ENCODE results near the gene SETX. TPM values are rescaled to one million over a fixed set of nuclear protein-coding genes. Genes with fewer than 3 reads are reported as not detected.

SETX gene
- total RNA-seq, 1 experiment from 2014 or later = 31.8 TPM

DNA sequence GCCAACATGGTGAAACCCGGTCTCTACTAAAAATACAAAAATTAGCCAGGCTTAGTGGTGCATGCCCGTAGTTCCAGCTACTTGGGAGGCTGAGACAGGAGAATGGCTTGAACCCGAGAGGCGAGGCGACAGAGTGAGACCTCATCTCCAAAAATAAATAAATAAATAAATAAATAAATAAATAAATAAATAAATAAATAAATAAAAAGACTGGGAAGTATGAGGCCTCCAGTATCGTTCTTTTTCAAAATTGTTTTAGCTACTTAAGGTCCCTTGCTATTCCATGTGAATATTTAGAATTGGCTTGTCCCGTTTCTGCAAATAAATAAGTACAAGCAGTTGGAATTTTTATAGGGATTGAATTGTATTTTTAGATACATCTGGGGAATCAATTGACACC is 3.0 kb upstream of the SETX start:
- no peak for DNase-seq (ENCODE audit: low read depth)

DNA sequence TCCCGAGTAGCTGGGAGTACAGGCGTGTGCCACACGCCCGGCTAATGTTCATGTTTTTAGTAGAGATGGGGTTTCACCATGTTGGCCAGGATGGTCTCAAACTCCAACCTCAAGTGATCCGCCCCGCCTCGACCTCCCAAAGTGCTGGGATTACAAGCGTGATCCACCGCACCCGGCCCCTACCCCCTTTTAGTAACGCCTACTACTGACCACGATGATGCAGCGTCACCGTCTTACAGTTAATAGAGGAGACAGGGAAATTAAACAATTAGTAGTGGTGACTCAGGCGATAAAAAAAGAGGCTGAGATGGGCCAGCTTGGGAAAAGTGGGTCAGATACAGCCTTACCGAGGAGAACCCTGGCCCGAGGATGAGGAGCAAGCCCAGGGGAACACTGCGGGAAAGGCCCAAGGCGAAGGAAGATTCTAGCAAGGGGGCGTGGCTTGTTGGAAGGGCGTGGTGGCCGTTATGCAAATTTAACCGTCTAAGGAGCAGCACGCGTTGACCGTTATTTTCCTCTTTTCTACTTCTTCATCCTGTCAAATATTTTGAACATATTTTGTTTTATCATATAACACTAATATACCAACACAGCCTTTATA is 1.6 kb upstream of the SETX start:
- DNase-seq (ENCODE audit: low read depth) = no peak

DNA sequence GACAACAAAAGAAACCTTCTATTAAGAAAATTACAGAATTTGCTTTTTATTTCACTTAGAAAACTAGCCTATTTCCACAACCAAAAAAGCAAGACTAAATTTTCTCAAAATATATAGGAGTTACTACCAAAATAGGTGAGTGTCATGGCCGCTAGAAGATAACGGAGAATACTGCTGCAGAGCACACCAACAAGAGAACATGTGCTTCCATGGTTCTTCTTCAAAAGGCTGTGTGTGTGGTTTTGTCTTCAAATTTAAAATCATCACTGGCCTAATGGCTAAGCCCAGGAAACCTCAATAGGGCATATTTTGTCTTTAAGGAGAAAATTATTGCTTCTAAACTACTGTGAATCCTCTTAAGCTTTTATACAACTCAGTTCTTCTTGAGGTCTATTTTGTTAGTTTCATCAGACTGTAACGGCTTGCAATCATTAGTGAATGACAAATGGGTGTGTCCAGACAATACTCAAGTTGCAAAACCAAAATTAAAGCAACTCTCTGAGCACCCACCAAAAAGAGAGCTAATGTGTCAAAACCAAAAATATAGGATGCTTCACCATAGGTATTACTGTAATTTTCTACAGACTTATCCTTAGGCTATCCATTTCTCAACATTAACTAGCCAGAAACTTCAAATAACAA is 3.3 kb downstream of the SETX start:
- no peak for DNase-seq (ENCODE audit: low read depth)

DNA sequence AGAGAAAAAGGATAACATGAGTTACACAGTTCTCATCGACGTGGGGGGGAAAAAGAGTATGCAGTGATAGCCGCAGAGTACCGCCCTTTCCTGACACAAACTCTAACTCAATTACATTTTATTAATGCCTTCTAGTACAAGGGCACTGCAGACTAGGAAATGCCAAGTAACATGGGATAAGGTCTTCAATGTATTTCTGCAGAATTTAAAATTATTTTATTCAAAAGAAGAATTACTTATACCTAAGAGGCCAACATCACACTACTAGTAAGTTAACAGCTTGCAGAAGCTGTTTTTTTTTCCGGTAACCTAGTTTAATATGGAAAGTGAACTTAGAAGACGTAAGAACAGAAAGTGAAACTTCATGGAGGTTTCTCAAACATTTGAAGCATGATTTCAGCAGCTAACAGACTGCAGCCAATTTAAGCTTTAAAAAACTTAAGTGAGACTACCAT is 3.9 kb downstream of the SETX start:
- peak; percentile 20 for DNase-seq (ENCODE audit: low read depth)

DNA sequence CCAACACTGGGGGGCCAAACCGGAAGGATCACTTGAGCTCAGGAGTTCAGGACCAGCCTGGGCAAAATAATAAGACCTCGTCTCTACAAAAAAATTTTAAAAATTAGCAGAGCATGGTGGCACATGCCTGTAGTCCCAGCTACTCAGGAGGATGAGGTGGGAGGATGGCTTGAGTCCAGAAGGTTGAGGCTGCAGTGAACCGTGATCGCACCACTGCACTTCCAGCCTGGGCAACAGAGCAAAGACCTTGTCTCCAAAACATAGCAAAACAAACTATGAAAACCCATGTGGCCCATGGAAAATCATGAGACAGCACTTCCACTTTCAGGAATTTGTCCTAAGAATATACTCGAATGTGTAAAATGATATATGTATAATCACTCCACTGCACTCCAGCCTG is 6.1 kb downstream of the SETX start:
- DNase-seq (ENCODE audit: low read depth) = no peak

DNA sequence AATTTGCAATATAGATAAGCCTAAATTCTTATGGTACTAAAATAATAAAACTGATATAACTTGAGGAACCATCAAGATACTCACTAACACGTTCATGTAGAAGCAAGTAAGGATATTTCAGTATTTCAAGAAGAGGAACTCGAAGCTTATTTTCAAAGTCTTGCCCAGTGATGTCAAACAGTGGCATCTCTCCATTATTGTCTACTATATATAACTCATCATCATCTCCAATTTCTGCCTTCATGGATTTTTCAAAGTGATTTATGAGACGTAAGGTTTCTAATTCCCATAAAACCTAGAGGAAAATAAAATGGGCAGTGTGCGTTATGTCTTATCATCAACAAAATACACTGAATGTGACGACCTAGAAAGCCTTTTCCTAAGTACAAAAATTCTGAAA is 8.6 kb downstream of the SETX start:
- no peak for DNase-seq (ENCODE audit: low read depth)

DNA sequence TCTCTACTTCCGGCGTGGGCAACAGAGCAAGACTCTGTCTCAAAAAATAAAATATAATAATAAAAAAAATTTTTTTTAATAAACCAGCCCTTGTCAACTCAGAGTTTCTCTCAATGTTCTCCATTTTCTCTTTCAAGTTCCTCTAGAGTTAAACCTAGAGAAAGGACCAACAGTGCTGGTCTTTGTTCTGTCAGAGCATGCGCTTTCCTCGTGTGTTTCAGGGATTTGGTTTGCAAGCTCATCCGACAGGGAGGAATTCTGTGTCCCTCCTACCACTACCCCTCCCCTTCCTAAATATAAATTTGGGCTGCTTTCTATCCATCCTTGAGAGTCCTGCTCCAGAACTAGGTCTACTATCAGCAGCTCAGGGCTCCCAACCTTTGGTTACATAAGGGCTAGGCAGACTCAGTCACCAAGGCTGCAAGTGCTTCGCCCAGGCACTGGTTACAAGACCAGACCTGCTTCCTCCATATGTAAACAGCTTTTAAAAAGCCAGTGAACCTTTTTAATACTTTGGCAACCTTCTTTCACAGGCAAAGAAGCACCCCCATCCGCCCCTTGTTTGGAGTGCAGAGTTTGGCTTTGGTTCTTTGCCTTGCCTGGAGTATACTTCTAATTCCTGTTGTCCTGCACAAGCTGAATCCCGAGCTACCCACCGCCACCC is 13.5 kb downstream of the SETX start:
- no peak for DNase-seq (ENCODE audit: low read depth)

DNA sequence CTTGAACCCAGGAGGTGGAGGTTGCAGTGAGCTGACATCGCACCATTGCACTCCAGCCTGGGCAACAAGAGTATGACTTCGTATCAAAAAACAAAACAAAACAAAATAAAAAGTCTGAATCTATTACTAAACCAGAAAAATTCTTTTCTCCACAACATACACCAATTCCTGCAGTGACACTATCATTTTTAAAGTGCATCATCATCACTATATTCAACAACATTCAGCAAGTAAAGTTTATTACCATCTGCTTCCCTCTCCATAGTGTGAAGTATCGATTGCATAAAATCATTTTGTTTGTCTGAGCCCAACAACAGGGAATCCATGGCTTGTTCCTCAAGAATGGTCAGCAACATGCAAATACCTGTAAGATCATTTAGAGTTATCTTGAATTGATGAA is 20.4 kb downstream of the SETX start:
- DNase-seq (ENCODE audit: low read depth) = no peak

DNA sequence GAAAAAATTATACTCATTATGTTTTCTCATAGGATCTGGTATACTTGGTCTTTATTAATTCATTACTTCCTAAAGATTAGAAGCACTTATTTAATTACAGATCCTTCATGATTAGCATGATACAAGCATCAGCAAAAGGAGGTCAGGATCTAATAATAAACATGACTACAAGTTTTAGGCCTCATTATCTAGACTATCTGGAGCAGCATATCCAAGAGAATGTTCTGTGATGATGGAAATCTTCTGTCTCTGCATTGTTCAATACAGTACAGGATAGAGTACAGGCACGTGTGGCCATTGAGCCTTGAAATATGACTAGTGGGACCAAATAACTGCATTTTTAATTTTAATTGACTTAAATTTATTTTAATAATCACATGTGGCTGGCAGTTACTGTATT is 21.2 kb downstream of the SETX start:
- DNase-seq (ENCODE audit: low read depth) = no peak

DNA sequence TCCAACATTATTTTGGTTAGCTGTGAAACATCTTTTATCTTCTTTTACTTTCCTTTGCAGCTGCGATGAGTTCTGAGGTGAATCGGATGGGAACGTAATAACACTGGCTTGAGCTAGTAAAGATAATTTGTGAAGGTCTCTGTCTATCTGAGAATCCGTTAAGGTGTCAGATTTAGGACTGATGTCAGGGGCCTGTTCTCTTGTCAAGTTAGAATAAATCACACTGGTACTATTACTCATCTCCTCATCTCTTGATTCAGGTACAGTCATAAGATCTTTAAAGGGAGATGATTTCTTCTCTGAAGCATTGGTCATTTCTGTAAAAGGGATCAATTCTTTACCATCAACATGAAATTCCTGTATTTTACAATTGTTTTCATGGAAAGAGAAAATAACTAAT is 26.2 kb downstream of the SETX start:
- no peak for DNase-seq (ENCODE audit: low read depth)

DNA sequence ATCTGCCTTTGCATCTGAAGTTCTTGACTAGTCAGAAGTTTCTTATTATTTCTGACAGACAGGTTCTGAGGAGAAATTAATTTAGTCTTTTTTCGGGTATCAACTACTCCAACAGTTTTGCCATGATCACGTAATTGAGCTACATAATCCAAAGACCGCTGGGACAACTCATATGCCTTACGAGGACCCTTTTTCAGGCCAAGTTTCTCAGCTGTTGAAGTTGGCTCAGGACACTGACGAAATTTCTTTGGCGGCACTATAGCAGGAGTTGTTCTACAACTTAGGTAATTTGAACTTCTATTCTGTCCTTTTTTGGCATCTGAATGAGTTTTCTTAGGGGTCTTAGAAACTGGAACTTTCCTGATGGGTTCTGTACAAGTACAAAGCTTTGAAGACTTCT is 27.2 kb downstream of the SETX start:
- no peak for DNase-seq (ENCODE audit: low read depth)

DNA sequence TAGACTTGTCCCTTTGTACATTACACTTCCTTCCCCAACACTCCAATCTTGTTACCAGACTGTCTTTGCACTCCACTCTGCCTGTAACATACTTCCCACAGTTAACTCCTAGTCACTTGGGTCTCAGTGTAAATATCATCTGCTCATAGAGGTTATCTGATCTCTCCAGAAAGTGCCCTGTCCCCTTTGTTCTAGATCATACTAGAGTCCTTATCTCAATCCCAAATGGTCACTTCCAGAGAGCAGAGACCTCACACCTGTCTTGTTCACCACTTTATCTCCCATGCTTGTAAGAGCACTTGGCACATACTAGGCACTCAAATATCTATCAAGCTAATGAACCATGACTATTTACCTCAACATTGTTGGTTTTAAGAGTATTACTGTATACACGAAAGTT is 30.4 kb downstream of the SETX start:
- DNase-seq (ENCODE audit: low read depth) = no peak

DNA sequence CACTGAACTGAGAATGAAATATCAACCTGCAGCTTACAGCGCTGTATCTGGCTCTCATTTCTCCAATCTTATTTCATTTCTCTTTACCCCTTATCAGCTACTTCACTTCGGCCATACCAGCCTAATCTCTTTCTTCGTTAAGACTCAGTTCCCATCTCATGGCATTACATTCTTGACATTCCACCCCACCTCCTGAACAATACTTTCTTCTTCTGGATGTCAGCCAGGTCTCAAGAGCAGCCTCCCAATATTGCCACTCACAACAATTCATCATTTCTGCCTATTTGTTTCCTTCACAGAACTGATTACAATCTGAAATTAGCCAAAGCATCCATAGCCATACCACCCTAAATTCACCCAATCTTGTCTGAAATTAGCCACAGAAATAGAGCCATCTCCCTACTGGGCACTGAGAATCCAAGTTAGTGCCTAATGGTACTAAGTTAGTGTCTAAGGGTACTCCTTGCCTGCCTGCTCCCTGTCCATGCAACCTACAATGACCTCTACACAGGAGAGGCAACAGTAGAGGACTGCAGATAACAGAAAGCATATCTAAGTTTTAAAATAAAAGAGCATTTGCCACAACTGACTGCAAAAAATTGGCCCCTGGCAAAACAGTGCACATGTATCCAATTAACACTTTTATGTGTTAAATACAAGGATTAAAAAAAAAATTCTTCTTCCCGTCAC is 35.2 kb downstream of the SETX start:
- DNase-seq (ENCODE audit: low read depth) = no peak

DNA sequence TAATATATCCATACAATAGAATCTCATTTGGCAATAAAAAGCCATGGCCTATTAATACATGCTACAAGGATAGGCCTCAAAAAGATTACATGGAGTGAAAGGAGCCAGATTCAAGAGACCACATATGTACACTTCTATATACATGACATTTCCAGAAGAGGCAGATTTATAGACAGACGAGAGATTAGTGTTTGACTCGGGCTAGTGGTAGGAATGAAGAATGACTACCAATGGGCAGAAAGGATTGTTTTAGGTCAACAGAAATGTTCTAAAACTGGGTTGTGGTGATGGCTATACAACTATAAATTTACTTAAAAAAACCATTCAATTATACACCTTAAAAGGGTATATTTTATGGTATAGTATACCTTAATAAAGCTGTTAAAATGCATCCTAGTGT is 41.9 kb downstream of the SETX start:
- DNase-seq (ENCODE audit: low read depth) = no peak

DNA sequence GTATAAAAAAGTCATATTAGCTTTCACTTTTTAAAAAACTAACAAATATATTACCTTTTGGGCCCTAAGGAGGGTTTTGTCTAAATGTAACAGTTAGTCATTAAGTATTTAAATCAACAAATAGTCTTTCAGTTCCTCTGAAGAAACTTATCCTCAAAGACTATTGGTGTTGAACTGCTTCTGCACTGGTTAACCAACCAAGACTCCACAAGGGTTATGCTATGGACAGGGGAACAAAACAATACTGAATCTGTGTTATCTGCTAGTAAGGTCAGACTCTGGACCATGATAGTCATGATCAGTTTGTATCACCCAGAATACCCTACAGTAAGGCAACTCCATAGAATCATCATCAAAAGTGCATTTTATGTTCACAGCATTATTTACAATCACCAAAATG is 42.4 kb downstream of the SETX start:
- no peak for DNase-seq (ENCODE audit: low read depth)

DNA sequence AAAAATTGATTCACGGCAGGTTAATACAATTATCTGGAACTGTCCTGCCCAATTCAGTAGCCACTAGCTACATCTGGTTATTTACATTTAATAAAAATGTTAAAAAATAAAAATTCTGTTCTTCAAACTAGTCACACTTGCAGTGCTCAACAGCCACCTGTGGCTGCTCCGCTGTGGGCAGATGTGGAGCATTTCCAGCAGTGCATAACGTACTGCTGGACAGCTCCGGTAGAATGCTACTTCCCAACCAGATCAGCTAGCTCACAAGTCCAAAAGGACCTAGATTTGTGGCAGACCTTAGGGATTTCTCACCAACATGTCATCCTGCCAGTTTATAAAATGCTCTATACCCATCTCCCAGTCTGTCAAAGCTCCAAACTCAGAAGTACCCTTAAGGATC is 42.8 kb downstream of the SETX start:
- no peak for DNase-seq (ENCODE audit: low read depth)

DNA sequence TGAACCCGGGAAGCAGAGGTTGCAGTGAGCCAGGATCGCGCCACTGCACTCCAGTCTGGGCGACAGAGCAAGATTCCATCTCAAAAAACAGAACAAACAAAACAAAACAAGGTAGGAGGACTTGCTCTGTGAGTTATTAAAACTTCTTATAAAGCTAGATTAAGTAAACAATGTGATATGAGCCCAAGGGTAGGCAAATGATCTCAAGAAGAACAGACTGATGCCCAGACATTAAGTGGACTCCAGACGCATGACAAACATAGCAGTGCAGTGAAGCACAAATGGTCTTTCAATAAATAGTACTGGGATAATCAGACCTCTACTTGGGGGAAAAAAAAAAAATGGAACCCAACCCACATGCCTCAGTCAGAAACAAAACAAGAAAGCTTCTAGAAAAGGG is 45.7 kb downstream of the SETX start:
- no peak for DNase-seq (ENCODE audit: low read depth)

DNA sequence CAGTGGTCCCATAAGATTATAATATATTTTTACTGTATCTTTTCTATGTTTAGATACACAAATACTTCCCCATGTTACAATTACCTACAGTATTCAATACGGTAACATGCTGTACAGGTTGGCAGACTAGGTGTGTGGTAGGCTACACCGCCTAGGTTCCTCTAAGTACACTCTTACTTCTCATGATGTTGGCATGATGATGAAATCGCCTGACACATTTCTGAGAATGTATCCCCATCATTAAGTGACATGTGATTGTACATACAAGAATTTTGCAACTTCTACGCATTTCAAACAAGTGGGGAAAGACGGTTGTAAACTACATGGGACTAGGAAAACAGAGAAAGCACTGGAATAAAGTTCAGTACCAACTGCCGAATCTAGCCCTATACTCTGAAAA is 53.3 kb downstream of the SETX start:
- no peak for DNase-seq (ENCODE audit: low read depth)

DNA sequence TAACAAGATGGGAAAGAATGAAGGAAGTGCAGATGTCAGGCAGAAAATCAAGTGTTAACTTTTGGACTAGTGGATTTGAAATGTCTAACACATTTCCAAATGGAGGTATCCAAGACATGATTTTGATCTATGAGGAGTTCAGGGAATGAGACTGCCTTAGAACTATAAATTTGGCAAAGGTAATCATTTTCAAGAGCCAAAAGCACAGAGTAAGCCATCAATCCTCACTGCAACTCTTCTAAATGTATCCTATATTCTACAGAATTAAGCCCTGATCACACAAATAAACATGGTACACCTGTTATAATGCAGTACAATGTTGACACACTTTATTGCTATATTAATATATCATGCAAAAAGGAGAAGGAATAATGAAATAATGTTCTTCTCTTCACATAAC is 55.6 kb downstream of the SETX start:
- no peak for DNase-seq (ENCODE audit: low read depth)

DNA sequence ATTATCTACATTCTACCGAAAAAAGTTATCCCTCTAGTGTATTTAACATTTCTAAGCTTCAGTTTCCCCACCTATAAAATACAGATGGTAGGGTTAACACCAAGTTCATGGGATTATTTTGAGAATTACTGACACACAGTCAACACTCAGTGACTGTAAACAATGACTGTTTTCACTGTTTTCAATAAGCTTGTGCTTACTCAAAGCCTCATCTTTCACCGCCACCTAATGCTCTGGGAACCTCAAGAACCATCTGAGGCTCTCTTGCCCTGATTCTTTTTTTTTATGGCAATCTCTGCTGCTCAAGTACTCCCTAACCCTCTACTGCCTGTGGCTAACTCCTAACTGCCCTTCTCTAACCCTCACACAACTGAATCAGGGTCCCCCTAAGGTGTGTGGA is 59.6 kb downstream of the SETX start:
- no peak for DNase-seq (ENCODE audit: low read depth)

DNA sequence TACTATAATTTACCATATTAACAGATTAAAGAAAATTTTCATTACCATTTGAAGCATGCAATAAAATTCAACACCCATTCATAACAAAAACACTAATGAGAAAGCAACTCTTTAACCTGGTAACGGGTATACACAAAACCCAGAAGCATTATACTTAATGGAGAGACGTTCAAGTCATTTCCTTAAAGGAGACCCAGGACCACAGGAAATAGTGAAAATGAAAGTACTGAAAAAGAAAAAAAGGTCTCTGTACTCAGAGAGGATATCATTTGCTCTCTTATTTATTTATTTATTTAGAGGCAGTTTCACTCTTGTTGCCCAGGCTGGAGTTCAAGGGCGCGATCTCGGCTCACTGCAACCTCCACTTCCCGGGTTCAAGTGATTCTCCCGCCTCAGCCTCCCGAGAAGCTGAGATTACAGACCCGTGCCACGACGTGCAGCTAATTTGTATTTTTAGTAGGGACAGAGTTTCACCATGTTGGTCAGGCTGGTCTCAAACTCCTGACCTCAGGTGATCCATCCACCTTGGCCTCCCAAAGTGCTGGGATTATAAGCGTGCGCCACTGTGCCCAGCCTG is 61.6 kb downstream of the SETX start:
- DNase-seq (ENCODE audit: low read depth) = no peak

DNA sequence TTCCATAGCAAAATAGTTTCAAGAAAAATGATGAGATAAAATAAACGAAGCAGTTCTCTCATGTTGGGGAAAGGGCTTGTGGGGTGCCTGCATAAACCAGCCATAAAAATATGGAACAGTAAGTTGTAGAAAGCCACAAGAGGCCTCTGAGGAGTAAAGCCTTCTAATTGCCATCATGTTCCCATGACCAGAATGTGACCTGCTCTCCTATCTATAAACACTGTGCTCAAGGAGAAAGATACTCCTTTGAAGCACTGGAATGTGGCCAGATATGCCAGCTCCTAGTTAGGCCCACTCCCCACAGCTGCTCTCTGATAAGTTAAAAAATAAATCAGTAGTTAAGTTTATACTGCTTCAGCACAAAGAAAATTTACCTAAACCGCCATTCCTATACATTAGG is 65.8 kb downstream of the SETX start:
- DNase-seq (ENCODE audit: low read depth) = no peak

DNA sequence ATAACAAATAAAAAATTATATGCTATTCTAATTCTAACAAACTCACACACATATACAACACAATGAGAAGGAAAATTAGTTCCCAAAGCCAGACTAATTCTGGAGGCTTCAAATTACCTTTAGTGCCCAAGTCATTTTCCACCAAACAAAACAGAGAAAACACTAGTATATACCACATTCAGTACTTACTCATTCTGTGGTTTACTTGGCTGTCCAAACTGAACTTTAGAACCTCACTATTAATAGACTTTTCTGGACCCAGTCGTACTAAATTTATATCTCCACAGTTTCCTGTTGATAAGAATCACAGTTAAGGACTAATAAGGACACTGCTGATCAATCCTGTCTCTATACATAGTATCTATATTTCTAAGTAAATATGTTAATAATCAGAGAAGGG is 66.4 kb downstream of the SETX start:
- peak; percentile 37 for DNase-seq (ENCODE audit: low read depth)

All from RPMI7951 (cell line).